GM23338 (cell line): ENCODE measurements around the gene TCTA. TPM values are rescaled to one million over a fixed set of nuclear protein-coding genes. Genes with fewer than 3 reads are reported as not detected.

ENCODE experiments used
- ATAC-seq: fragments of 200-7000 bp; cut with Tn5 transposase; 3 replicates; pipeline ENCODE4 v1.9.1; 2020
- DNase-seq: peaks from one replicate; pipeline ENCODE4 v3.0.0-alpha.2; 2015; ENCODE audit warnings: low spot score
- H2AFZ ChIP-seq: fragments of 200-600 bp; sonication (generic); 2 replicates; pipeline ENCODE4 v1.8.0; 2016; ENCODE audit warnings: antibody characterized with exemption, mild to moderate bottlenecking, moderate library complexity
- H3F3A ChIP-seq: fragments of 200-600 bp; sonication (generic); replicated peaks from 2 replicates; pipeline ENCODE4 v1.8.0; 2017; ENCODE audit warnings: antibody characterized with exemption, mixed run types, low read depth
- H3K27ac ChIP-seq: fragments of 200-600 bp; sonication (generic); 2 replicates; pipeline ENCODE4 v1.6.1; 2016; ENCODE audit warnings: low read depth
- H3K27me3 ChIP-seq: fragments of 200-600 bp; sonication (generic); 2 replicates; pipeline ENCODE4 v1.8.0; 2016; ENCODE audit warnings: mild to moderate bottlenecking, mixed run types, moderate library complexity; ENCODE audit not compliant: insufficient read depth
- H3K36me3 ChIP-seq: fragments of 200-600 bp; sonication (generic); 2 replicates; pipeline ENCODE4 v1.8.0; 2016; ENCODE audit warnings: mild to moderate bottlenecking; ENCODE audit not compliant: insufficient read depth
- H3K4me1 ChIP-seq: fragments of 200-600 bp; sonication (generic); 2 replicates; pipeline ENCODE4 v1.8.0; 2016; ENCODE audit warnings: mild to moderate bottlenecking, moderate library complexity; ENCODE audit not compliant: insufficient read depth
- H3K4me2 ChIP-seq: fragments of 200-600 bp; sonication (generic); 2 replicates; pipeline ENCODE4 v1.7.1; 2017; ENCODE audit warnings: mixed run types
- H3K4me3 ChIP-seq: fragments of 200-600 bp; sonication (generic); 2 replicates; pipeline ENCODE4 v1.6.1; 2016; ENCODE audit warnings: mixed run types
- H3K79me2 ChIP-seq: fragments of 200-600 bp; sonication (generic); replicated peaks from 2 replicates; pipeline ENCODE4 v1.8.0; 2017; ENCODE audit warnings: mild to moderate bottlenecking; ENCODE audit not compliant: insufficient read depth
- H3K9me2 ChIP-seq: fragments of 200-600 bp; sonication (generic); 2 replicates; pipeline ENCODE4 v1.8.0; 2017; ENCODE audit not compliant: insufficient read depth
- H4K20me1 ChIP-seq: fragments of 200-600 bp; sonication (generic); replicated peaks from 2 replicates; pipeline ENCODE4 v1.8.0; 2017; ENCODE audit warnings: mild to moderate bottlenecking; ENCODE audit not compliant: insufficient read depth
- H3K27ac Mint-ChIP-seq: 2 replicates; pipeline ENCODE4 v1.8.0; 2020; ENCODE audit warnings: inconsistent platforms, mild to moderate bottlenecking, moderate library complexity, mixed read lengths
- H3K27me3 Mint-ChIP-seq: 3 replicates; pipeline ENCODE4 v1.8.0; 2022; ENCODE audit warnings: low read depth, mild to moderate bottlenecking, moderate library complexity, mixed read lengths, inconsistent platforms; ENCODE audit not compliant: insufficient read depth, poor library complexity
- H3K36me3 Mint-ChIP-seq: 3 replicates; pipeline ENCODE4 v1.8.0; 2021; ENCODE audit warnings: low read depth, mild to moderate bottlenecking, inconsistent platforms, moderate library complexity, mixed read lengths
- H3K4me1 Mint-ChIP-seq: 3 replicates; pipeline ENCODE4 v1.8.0; 2020; ENCODE audit warnings: mild to moderate bottlenecking, inconsistent platforms, mixed read lengths
- H3K4me3 Mint-ChIP-seq: 3 replicates; pipeline ENCODE4 v1.8.0; 2021; ENCODE audit warnings: moderate library complexity, mild to moderate bottlenecking, inconsistent platforms, mixed read lengths
- H3K9me3 Mint-ChIP-seq: 3 replicates; pipeline ENCODE4 v1.8.0; 2020; ENCODE audit warnings: moderate library complexity, mild to moderate bottlenecking, inconsistent platforms, mixed read lengths
- CREB1 ChIP-seq: fragments of 250-450 bp; sonication (Bioruptor Pico); IDR thresholded peaks from 2 replicates; pipeline ENCODE4 v1.5.0; 2020; ENCODE audit warnings: low read depth, mild to moderate bottlenecking, moderate library complexity
- EZH2 ChIP-seq: fragments of 200-600 bp; sonication (generic); IDR thresholded peaks from one replicate; pipeline ENCODE4 v1.8.0; 2017; ENCODE audit warnings: antibody characterized with exemption, mild to moderate bottlenecking, low read depth; ENCODE audit not compliant: unreplicated experiment
- EZH2phosphoT487 ChIP-seq: fragments of 200-600 bp; sonication (generic); IDR thresholded peaks from one replicate; pipeline ENCODE4 v1.8.1; 2018; ENCODE audit warnings: antibody characterized with exemption; ENCODE audit not compliant: unreplicated experiment
- JUNB ChIP-seq: IDR thresholded peaks from one replicate; pipeline ENCODE4 v1.6.1; 2016; ENCODE audit warnings: antibody characterized with exemption; ENCODE audit not compliant: unreplicated experiment
- NANOG ChIP-seq: IDR thresholded peaks from 2 replicates; pipeline ENCODE4 v1.6.1; 2016; ENCODE audit warnings: antibody characterized with exemption, borderline replicate concordance
- POLR2AphosphoS5 ChIP-seq: IDR thresholded peaks from 2 replicates; pipeline ENCODE4 v1.6.1; 2016; ENCODE audit warnings: antibody characterized with exemption, low read depth
- ZNF114 ChIP-seq: fragments of 250-450 bp; sonication (Bioruptor Pico); IDR thresholded peaks from 2 replicates; pipeline ENCODE4 v1.5.0; 2020; ENCODE audit warnings: mild to moderate bottlenecking, moderate library complexity
- ZNF331 ChIP-seq: fragments of 250-450 bp; sonication (Bioruptor Pico); IDR thresholded peaks from 2 replicates; pipeline ENCODE4 v1.5.0; 2020; ENCODE audit warnings: low read depth, mild to moderate bottlenecking, moderate library complexity
- polyA plus RNA-seq: library from polyadenylated mRNA; unstranded; fragments of >200 nt; fragmentation: Nextera tagmentation; extraction: Ambion mirVana; gene quantifications from 2 replicates; pipeline ENCODE4 v1.2.1, GENCODE V29; 2016
- total RNA-seq: library from RNA; depleted of rRNA; stranded (reverse); fragments of >200 nt; shearing (Covaris generic); gene quantifications from 2 replicates; pipeline ENCODE4 v1.2.3, GENCODE V29; 2014
- TF ChIP-seq, protein P1 (sequence below): IDR thresholded peaks from 2 replicates; pipeline ENCODE4 v1.6.1; 2016; ENCODE audit warnings: antibody characterized with exemption
- TF ChIP-seq, protein P2 (sequence below): IDR thresholded peaks from one replicate; pipeline ENCODE4 v1.6.1; 2018; ENCODE audit warnings: antibody characterized with exemption; ENCODE audit not compliant: unreplicated experiment
- TF ChIP-seq, protein P3 (sequence below), 2 experiments: fragments of 200-600 bp in 1 of 2; sonication (generic) in 1 of 2; conservative IDR thresholded peaks; 2 replicates each; pipeline versions ENCODE4 v1.5.1 to v1.6.1; 2016 to 2017; ENCODE audit warnings: antibody characterized with exemption in 2 of 2, low read depth in 2 of 2, mild to moderate bottlenecking in 2 of 2, moderate library complexity in 1 of 2
- TF ChIP-seq, protein P4 (sequence below): fragments of 250-450 bp; sonication (Bioruptor Pico); IDR thresholded peaks from 2 replicates; pipeline ENCODE4 v1.5.0; 2020; ENCODE audit warnings: mild to moderate bottlenecking, moderate library complexity

TCTA gene
- total and polyA plus RNA-seq, 2 experiments from 2014 or later, result 4.0 to 5.0 TPM

DNA sequence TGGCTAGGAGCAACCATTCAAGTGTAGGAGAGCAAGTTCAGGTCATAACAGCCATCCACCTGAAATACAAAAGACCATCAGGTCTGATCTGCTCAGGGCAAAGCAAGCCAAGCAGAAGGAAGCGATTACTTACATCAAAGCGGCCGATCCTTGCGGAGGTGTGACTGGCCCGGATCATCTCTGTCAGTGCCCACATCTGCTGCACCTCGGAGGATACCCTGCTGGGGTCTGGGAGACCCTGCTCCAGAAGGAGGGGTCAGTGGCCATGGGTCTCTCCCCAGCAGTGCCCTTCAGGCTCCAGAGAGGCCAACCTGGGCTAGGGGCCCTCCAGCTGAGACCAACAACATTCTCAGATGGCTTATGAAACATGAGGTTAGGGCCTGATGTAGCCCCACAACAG lies 12.6 kb downstream of the TCTA start:
- Histone ChIP-seq H2AFZ (no peak overlapping the region), H3K27ac (no peak overlapping the region), H3K79me2 (peaks cover 6% of the 10 kb centered on the region; the same call in 1 of the 2 replicates), H3K9me2 (no peaks in the 10 kb centered on the region), H3K36me3 (no peaks in the 10 kb centered on the region), H3K27me3 (no peaks in the 10 kb centered on the region), H3F3A (peaks cover 4% of the 10 kb centered on the region), H3K4me2 (no peak overlapping the region), H3K4me3 (no peak overlapping the region), H3K4me1 (peaks cover 5% of the 10 kb centered on the region; the same call in 1 of the 2 replicates), H4K20me1 (no peaks in the 10 kb centered on the region)
- peaks cover 8% of the 10 kb centered on the region for H3K4me1 Mint-ChIP-seq
- no peak overlapping the region for H3K4me3 Mint-ChIP-seq
- no peak overlapping the region for H3K27ac Mint-ChIP-seq
- ATAC-seq, result no peak
- H3K27me3 Mint-ChIP-seq, result peaks cover 18% of the 10 kb centered on the region
- H3K9me3 Mint-ChIP-seq, result no peaks in the 10 kb centered on the region; the same call in 2 of the 3 replicates
- TF ChIP-seq, protein P1, sequence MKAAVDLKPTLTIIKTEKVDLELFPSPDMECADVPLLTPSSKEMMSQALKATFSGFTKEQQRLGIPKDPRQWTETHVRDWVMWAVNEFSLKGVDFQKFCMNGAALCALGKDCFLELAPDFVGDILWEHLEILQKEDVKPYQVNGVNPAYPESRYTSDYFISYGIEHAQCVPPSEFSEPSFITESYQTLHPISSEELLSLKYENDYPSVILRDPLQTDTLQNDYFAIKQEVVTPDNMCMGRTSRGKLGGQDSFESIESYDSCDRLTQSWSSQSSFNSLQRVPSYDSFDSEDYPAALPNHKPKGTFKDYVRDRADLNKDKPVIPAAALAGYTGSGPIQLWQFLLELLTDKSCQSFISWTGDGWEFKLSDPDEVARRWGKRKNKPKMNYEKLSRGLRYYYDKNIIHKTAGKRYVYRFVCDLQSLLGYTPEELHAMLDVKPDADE, result no peak
- TF ChIP-seq NANOG (no peak), EZH2 (no peak), CREB1 (CRISPR knock-in tag) (no peak), POLR2AphosphoS5 (no peak), ZNF331 (CRISPR knock-in tag) (no peak), JUNB (no peak), EZH2phosphoT487 (no peak), ZNF114 (CRISPR knock-in tag) (no peak)
- TF ChIP-seq, protein P2, sequence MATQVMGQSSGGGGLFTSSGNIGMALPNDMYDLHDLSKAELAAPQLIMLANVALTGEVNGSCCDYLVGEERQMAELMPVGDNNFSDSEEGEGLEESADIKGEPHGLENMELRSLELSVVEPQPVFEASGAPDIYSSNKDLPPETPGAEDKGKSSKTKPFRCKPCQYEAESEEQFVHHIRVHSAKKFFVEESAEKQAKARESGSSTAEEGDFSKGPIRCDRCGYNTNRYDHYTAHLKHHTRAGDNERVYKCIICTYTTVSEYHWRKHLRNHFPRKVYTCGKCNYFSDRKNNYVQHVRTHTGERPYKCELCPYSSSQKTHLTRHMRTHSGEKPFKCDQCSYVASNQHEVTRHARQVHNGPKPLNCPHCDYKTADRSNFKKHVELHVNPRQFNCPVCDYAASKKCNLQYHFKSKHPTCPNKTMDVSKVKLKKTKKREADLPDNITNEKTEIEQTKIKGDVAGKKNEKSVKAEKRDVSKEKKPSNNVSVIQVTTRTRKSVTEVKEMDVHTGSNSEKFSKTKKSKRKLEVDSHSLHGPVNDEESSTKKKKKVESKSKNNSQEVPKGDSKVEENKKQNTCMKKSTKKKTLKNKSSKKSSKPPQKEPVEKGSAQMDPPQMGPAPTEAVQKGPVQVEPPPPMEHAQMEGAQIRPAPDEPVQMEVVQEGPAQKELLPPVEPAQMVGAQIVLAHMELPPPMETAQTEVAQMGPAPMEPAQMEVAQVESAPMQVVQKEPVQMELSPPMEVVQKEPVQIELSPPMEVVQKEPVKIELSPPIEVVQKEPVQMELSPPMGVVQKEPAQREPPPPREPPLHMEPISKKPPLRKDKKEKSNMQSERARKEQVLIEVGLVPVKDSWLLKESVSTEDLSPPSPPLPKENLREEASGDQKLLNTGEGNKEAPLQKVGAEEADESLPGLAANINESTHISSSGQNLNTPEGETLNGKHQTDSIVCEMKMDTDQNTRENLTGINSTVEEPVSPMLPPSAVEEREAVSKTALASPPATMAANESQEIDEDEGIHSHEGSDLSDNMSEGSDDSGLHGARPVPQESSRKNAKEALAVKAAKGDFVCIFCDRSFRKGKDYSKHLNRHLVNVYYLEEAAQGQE, result no peak
- TF ChIP-seq, protein P3, sequence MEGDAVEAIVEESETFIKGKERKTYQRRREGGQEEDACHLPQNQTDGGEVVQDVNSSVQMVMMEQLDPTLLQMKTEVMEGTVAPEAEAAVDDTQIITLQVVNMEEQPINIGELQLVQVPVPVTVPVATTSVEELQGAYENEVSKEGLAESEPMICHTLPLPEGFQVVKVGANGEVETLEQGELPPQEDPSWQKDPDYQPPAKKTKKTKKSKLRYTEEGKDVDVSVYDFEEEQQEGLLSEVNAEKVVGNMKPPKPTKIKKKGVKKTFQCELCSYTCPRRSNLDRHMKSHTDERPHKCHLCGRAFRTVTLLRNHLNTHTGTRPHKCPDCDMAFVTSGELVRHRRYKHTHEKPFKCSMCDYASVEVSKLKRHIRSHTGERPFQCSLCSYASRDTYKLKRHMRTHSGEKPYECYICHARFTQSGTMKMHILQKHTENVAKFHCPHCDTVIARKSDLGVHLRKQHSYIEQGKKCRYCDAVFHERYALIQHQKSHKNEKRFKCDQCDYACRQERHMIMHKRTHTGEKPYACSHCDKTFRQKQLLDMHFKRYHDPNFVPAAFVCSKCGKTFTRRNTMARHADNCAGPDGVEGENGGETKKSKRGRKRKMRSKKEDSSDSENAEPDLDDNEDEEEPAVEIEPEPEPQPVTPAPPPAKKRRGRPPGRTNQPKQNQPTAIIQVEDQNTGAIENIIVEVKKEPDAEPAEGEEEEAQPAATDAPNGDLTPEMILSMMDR (conservative IDR thresholded peaks at IDR 0.05; ENCODE audit: low read depth in 2 of 2), result no peak
- TF ChIP-seq, protein P4, sequence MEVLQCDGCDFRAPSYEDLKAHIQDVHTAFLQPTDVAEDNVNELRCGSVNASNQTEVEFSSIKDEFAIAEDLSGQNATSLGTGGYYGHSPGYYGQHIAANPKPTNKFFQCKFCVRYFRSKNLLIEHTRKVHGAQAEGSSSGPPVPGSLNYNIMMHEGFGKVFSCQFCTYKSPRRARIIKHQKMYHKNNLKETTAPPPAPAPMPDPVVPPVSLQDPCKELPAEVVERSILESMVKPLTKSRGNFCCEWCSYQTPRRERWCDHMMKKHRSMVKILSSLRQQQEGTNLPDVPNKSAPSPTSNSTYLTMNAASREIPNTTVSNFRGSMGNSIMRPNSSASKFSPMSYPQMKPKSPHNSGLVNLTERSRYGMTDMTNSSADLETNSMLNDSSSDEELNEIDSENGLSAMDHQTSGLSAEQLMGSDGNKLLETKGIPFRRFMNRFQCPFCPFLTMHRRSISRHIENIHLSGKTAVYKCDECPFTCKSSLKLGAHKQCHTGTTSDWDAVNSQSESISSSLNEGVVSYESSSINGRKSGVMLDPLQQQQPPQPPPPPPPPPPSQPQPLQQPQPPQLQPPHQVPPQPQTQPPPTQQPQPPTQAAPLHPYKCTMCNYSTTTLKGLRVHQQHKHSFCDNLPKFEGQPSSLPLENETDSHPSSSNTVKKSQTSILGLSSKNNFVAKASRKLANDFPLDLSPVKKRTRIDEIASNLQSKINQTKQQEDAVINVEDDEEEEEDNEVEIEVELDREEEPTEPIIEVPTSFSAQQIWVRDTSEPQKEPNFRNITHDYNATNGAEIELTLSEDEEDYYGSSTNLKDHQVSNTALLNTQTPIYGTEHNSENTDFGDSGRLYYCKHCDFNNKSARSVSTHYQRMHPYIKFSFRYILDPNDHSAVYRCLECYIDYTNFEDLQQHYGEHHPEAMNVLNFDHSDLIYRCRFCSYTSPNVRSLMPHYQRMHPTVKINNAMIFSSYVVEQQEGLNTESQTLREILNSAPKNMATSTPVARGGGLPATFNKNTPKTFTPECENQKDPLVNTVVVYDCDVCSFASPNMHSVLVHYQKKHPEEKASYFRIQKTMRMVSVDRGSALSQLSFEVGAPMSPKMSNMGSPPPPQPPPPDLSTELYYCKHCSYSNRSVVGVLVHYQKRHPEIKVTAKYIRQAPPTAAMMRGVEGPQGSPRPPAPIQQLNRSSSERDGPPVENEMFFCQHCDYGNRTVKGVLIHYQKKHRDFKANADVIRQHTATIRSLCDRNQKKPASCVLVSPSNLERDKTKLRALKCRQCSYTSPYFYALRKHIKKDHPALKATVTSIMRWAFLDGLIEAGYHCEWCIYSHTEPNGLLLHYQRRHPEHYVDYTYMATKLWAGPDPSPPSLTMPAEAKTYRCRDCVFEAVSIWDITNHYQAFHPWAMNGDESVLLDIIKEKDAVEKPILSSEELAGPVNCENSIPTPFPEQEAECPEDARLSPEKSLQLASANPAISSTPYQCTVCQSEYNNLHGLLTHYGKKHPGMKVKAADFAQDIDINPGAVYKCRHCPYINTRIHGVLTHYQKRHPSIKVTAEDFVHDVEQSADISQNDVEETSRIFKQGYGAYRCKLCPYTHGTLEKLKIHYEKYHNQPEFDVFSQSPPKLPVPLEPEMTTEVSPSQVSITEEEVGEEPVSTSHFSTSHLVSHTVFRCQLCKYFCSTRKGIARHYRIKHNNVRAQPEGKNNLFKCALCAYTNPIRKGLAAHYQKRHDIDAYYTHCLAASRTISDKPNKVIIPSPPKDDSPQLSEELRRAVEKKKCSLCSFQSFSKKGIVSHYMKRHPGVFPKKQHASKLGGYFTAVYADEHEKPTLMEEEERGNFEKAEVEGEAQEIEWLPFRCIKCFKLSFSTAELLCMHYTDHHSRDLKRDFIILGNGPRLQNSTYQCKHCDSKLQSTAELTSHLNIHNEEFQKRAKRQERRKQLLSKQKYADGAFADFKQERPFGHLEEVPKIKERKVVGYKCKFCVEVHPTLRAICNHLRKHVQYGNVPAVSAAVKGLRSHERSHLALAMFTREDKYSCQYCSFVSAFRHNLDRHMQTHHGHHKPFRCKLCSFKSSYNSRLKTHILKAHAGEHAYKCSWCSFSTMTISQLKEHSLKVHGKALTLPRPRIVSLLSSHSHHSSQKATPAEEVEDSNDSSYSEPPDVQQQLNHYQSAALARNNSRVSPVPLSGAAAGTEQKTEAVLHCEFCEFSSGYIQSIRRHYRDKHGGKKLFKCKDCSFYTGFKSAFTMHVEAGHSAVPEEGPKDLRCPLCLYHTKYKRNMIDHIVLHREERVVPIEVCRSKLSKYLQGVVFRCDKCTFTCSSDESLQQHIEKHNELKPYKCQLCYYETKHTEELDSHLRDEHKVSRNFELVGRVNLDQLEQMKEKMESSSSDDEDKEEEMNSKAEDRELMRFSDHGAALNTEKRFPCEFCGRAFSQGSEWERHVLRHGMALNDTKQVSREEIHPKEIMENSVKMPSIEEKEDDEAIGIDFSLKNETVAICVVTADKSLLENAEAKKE (CRISPR knock-in tag), result no peak
- DNase-seq, result no peak
- H3K36me3 Mint-ChIP-seq, result no peaks in the 10 kb centered on the region; the same call in 1 of the 3 replicates
